GM18873 (cell line): ENCODE results near the gene ATAD3A.
"Not testable (repeated sequence)": the region's sequence is repeated elsewhere in the genome, so short reads cannot be mapped to it uniquely, and the experiment has no call there.

Experiments used
- ATAC-seq: cut with Tn5 transposase; IDR thresholded peaks from one replicate; pipeline ENCODE4 v1.9.1; 2021; ENCODE audit warnings: mild to moderate bottlenecking, moderate library complexity, moderate number of reproducible peaks; ENCODE audit not compliant: unreplicated experiment, low FRiP score

The ATAD3A gene

GRCh38 chr1:1489231-1489630 lies 22.7 kb upstream of the ATAD3A start:
- no peak for ATAC-seq

GRCh38 chr1:1489861-1490260 lies 22.1 kb upstream of the ATAD3A start:
- ATAC-seq: no peak

DNA sequence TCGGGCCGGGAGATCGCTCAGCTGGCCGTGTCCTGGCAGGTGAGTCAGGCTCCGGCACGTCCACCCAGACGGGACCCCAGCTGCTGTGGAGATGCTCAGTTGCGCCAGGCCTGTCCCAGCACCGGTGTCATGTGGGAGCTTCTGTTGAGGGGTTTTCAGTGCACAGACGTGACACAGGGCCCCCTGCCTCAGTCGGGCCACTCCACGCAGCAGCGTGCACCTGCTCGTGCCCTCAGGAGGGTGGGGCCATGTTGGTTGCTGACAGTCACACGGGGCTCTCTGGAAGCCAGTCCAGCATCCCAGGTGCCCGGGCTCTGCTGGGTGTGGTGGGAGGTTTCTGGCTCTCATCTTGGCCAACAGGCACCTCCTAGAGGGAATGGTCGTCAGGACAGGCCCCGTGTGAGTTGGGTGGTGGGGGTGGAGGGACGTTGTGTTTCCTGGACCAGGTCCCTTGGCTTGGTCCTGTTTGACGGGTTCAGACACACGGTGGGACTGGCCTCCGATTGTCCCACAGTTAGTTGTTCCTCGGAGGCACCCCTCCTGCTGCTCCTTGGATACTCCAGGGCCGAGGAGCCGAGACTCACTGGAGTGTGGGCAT lies 21.2 kb upstream of the ATAD3A start:
- ATAC-seq: no peak

- no peak for ATAC-seq
Observed at GRCh38 chr1:1491601-1492000, 20.4 kb upstream of the ATAD3A start.

GRCh38 chr1:1494311-1494710 lies 17.7 kb upstream of the ATAD3A start:
- not testable (repeated sequence) for ATAC-seq

GRCh38 chr1:1495461-1495975 lies 16.4 kb upstream of the ATAD3A start:
- not testable (repeated sequence) for ATAC-seq

GRCh38 chr1:1504777-1505365 lies 7.1 kb upstream of the ATAD3A start:
- not testable (repeated sequence) for ATAC-seq

DNA sequence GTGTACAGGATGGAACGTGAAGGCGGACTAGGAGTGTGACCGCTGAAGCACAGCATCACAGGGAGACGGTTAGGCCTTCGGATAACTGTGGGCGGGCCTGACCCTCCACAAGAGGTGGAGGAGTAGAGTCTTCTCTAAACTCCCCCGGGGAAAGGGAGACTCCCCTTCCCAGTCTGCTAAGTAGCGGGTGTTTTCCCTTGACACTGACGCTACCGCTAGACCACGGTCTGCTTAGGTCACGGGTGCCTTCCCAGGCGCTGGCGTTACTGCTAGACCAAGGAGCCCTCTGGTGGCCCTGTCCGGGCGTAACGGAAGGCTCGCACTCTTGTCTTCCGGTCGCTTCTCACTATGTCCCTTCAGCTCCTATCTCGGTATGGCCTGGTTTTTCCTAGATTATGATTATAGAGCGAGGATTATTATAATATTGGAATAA lies 6.6 kb upstream of the ATAD3A start:
- ATAC-seq: not testable (repeated sequence)

DNA sequence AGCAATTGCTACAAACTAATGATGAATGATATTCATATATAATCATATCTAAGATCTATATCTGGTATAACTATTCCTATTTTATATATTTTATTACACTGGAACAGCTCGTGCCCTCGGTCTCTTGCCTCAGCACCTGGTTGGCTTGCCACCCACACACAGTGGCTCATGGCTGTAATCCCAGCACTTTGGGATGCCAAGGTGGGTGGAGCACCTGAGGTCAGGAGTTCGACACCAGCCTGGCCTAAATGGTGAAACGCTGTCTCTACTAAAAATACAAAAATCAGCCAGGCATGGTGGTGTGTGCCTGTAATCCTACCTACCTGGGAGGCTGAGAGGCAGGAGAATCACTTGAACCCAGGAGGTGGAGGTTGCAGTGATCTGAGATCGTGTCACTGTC lies 6.2 kb upstream of the ATAD3A start:
- ATAC-seq: not testable (repeated sequence)

DNA sequence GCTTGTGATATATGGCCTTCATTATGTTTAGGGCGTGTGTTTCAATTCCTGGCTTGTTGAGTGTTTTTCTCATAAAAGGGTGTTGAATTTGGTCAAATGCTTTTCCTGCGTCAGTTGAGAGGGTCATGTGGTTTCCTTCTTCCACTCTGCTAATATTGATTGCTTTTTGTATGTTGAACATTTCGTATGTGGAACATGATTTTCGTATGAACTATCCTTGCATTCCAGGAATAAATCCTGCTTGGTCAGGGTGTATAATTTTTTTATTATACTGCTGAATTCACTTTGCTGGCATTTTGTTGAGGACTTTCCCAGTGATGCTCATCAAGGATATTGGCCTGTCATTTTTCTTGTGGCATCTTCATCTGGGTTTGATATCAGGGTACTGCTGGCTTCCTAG lies 4.7 kb upstream of the ATAD3A start:
- ATAC-seq: no peak

GRCh38 chr1:1508775-1509464 lies 3.0 kb upstream of the ATAD3A start:
- ATAC-seq: not testable (repeated sequence)

DNA sequence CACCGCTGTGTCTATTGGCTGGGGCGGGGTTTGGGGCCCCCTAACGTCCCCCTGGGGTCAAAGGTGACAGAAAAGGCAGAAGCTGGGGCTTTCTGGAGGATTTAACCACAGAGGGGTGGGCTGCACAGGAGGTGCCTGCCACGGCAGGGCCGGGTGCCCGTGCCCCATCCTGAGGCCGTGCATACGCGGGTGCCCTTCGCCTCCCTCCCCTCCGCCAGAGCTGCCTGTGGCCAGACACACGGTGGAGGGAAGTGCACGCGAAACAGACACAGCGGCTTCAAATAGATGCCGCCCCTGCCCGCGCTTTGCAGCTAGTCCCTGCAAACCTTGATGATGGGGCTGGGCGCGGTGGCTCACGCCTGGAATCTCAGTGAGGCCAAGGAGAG lies 2.5 kb upstream of the ATAD3A start:
- not testable (repeated sequence) for ATAC-seq

DNA sequence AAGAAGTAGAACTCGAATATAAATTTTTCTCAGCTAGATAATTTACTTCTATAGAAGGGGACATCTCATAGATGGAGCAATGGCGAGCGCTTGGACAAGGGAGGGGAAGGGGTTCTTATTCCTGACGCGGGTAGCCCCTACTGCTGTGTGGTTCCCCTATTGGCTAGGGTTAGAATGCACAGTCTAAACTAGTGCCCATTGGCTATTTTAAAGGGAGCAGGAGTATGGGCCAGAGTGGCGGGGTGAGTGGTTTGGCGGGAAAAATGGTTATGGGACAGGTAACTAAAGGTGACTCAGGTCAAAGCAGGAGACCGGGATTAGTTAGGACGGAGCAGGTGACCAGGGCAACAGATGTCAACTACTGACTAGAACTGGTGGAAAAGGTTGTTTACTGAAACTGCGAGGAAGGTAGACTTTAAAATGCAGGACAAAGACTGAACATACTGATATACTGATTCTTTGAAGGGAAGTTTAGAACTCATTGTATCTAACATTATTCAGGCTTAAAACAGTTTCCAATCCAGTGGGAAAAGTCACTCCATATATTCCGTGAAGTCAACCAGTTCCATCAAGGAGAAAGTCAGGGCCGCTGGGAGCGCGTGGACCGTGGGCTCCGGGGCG lies 940 bp upstream of the ATAD3A start:
- ATAC-seq: no peak

DNA sequence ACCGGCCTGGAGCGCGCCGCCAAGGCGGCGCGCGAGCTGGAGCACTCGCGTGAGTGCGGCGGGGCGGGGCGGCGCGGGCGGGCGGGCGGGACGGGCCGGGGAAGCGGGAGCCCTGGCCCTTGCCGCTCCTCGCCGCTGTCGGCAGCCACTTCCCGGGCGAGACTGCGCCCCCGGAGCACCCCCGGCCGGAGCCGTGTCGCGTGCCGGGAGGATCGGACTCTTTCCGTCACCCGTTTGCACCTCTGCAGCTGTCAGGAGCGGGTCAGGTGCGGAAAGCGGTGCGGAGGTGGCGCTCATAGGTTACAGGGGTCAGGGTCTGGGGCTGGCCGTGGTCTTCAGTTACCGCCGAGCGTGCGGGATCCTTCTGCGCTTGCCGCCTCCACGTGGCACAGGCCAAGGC lies 463 bp downstream of the ATAD3A start:
- ATAC-seq: not testable (repeated sequence)

GRCh38 chr1:1513675-1514074 lies 1.7 kb downstream of the ATAD3A start:
- not testable (repeated sequence) for ATAC-seq

GRCh38 chr1:1514376-1514775 lies 2.4 kb downstream of the ATAD3A start:
- not testable (repeated sequence) for ATAC-seq

- ATAC-seq: not testable (repeated sequence)
Observed at GRCh38 chr1:1516923-1517322, 5.0 kb downstream of the ATAD3A start.

DNA sequence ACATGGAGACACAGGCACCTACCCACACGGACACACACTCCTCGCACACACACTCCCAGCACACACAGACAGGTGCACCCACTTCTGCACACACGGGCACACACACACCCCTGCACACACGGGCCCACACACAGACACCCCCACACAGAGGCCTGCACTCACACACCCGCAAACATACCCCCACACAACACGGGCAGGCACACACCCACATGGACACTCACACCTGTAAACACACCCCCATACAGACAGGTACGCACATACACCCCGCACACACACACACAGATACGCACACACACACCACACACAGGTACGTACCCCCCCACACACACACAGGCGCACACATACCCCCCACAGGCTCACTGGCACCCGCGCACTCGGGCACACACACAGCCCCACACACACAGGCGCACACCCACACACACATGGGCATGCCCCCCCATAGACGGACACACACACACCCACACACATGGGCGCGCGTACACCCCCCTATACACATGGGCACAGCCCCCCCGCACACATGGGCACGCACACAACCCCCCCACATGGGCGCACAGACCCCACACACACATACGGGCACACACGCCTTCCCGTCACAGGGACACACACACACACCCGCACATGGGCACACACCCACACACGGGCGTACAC lies 6.1 kb downstream of the ATAD3A start:
- no peak for ATAC-seq

DNA sequence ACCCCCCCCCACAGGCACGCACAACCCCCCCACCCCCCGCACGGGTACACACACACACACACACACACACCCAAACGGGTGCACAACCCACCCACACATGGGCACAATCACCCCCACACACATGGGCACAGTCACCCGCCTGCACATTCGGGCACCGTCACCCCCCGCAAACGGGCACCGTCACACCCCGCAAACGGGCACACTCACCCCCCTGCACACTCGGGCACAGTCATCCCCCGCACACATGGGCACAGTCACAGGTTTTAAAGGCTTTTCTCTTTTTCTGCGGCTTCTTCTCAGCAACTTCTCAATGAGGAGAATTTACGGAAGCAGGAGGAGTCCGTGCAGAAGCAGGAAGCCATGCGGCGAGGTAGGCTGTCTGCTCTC lies 6.7 kb downstream of the ATAD3A start:
- ATAC-seq: not testable (repeated sequence)

GRCh38 chr1:1519805-1520505 lies 8.0 kb downstream of the ATAD3A start:
- not testable (repeated sequence) for ATAC-seq
